GM13976 (cell line): ENCODE results near the gene ANO4.

Experiments used
- DNase-seq: peaks from one replicate; pipeline ENCODE4 v3.0.0; 2012; ENCODE audit warnings: low spot score
- in situ Hi-C: fragments of 300-500 bp; cut with MboI; formaldehyde crosslinking; loops from one replicate; pipeline ENCODE4 v1.12.0; 2022; ENCODE audit warnings: low sequenced_read_pairs, mixed read lengths, inconsistent platforms; ENCODE audit not compliant: unreplicated experiment
- TF ChIP-seq, protein P1 (sequence below): IDR thresholded peaks from 2 replicates; pipeline ENCODE4 v1.5.1; 2012; ENCODE audit warnings: borderline replicate concordance, mild to moderate bottlenecking; ENCODE audit not compliant: insufficient read depth; ENCODE audit errors: extremely low read depth, missing control alignments, control extremely low read depth

ANO4 gene

DNA sequence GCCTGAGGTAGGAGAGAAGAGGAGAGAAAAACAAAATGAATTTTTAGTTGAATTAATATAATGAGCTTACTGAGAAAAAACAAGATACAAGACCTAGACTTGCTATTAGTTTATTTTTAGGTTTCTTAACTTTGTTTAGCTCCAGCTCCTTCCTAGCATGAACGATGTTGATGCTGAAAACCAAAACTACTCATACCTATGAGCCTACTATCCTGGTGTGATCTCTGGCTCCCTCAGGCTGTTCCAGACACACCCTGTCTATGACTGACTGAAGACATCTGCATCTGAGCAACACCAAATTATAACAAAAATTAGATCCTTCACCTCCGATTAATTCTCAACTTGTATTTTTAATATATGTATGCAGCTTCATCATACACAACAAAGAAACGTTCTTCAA is 225.1 kb downstream of the ANO4 start:
- DNase-seq: no peak
- in situ Hi-C loops: no loop called here
- TF ChIP-seq, protein P1, sequence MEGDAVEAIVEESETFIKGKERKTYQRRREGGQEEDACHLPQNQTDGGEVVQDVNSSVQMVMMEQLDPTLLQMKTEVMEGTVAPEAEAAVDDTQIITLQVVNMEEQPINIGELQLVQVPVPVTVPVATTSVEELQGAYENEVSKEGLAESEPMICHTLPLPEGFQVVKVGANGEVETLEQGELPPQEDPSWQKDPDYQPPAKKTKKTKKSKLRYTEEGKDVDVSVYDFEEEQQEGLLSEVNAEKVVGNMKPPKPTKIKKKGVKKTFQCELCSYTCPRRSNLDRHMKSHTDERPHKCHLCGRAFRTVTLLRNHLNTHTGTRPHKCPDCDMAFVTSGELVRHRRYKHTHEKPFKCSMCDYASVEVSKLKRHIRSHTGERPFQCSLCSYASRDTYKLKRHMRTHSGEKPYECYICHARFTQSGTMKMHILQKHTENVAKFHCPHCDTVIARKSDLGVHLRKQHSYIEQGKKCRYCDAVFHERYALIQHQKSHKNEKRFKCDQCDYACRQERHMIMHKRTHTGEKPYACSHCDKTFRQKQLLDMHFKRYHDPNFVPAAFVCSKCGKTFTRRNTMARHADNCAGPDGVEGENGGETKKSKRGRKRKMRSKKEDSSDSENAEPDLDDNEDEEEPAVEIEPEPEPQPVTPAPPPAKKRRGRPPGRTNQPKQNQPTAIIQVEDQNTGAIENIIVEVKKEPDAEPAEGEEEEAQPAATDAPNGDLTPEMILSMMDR: no peak

DNA sequence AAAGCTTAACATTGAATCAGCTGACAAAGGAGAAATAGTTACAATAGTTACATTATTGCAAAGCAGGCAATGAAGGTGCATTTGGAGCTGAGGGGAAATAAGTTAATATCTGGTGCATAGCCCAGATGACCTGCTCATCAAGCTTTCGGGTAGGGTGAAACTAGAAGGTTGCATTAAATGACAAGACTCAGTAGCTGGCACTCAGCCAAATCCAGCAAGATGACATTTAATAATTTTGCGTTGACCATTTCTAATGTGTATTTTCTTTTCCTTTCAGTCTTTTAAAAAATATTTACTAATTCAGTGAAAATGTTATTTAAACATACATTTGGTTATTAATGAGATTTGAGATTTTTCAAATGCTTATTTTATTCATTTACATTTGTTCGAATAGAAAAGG is 226.9 kb downstream of the ANO4 start:
- in situ Hi-C loops: no loop called here
- no peak for DNase-seq
- TF ChIP-seq, protein P1: no peak

DNA sequence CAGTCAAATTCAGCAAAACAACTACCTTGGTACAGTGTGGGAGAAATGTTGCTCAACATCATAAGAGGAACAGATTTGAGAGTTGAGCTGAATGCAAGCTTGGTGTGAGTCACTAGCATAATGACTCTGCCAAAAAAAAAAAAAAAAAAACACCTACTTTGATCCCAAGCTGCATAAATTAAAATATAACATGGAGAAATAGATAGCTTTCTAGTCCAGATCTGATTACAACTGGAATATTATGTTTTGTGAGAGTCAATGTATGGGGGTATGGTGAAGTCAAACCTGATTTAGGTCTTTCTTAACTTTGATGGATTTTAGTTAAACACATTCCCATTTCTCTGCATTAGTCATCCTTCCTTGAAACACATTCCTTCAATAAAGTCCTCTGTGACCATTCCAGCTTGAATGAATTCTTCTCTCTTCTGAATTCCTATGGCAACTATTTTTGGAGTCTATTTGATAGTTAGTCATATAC is 227.4 kb downstream of the ANO4 start:
- TF ChIP-seq, protein P1: no peak
- no peak for DNase-seq
- in situ Hi-C loops: no loop called here

DNA sequence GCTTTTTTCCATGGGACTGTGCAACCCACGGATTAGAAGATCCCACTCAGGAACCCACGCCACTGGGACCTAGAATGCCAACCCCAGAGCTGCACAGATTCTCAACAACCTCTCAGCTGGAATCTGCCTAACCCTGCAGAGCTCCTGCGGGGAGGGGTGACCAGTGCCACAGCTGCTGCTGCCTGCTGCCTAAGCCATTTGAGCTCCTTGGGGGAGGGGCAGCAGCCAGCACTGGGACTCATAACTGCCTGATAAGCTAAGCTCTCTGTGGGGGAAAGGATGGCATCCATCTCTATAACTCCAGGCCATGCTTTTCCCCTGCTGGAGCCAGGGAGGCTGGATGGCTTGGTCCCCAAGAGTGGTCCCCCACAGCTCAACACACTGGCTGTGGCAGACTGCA is 232.6 kb downstream of the ANO4 start:
- in situ Hi-C loops: no loop called here
- TF ChIP-seq, protein P1: no peak
- no peak for DNase-seq

DNA sequence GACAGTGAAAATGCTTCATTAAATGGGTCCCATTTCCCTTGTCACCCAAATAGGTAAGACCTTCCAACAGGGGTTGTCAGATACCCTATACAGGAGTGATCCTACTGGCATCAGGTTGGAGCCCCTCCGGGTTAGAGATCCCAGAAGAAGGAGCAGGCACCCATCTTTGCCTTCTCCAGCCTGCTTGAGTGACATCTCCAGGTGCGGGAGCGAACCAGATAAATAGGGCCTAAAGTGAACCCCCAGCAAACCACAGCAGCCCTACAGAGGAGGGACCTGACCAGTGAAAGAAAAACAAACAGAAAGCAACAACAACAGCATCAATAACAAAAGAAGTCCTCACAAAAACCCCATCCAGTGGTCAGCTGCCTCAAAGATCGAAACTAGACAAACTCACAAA is 233.2 kb downstream of the ANO4 start:
- TF ChIP-seq, protein P1: no peak
- DNase-seq: no peak
- in situ Hi-C loops: no loop called here

DNA sequence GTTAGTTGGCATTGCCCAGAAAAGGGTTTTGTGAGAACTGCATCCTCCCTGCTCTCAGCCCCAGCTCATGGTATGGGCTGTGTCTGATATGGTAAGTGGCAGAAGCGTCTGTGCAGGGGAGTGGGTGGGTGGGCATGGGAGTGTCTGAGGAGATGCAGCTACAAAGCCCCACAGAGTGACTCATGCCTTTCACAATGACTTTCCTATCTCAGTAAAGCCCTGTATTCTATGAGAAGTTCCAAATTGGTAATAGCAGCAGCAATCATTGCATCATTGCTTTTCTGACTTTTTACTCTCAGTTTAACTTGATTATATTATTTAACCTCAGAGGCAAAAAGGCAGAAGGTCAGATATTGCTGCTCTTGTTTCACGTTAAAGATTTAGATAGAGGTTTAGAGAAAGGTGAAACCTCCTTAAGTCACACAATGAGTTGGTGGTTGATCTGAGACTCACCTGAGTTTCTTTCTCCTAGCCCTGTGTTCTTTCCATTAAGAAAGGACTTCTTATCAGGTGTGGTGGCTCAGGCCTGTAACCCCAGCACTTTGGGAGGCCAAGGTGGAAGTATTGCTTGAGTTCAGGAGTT is 243.8 kb downstream of the ANO4 start:
- TF ChIP-seq, protein P1: no peak
- in situ Hi-C loops: no loop called here
- no peak for DNase-seq
